ENCODE measurements around the gene C6orf52.
A peak's percentile ranks its signal among the peaks of the same experiment; 100 is the strongest.

C6orf52 gene

GRCh38 chr6:10725044-10725443 lies 30.6 kb upstream of the C6orf52 start:
- Histone ChIP-seq H3K4me2 (ENCODE audit: low read depth, low read length) (no peak overlapping the region), H3K27ac (ENCODE audit: low read length) (no peak overlapping the region), H3K36me3 (replicated peaks; ENCODE audit: insufficient read depth, low read length) (no peaks in the 10 kb centered on the region), H3K9me2 (replicated peaks; ENCODE audit: insufficient read depth, low read length) (no peaks in the 10 kb centered on the region), H4K20me1 (ENCODE audit: insufficient read depth, low read length) (no peaks in the 10 kb centered on the region), H3K9me3 (replicated peaks; ENCODE audit: insufficient read depth, low read length) (no peaks in the 10 kb centered on the region), H3K27me3 (replicated peaks; ENCODE audit: insufficient read depth, low read length) (no peaks in the 10 kb centered on the region), H2AFZ (ENCODE audit: low read length) (no peak overlapping the region), H3F3A (ENCODE audit: insufficient read depth, low read length) (peaks cover 14% of the 10 kb centered on the region; the same call in 1 of the 2 replicates), H3K4me3 (ENCODE audit: low read length) (no peak overlapping the region), H3K79me2 (ENCODE audit: low read length) (no peaks in the 10 kb centered on the region), H3K9ac (ENCODE audit: low read length) (no peak overlapping the region), H3K4me1 (ENCODE audit: low read length) (no peaks in the 10 kb centered on the region; the same call in 1 of the 2 replicates)
- TF ChIP-seq, protein P1, sequence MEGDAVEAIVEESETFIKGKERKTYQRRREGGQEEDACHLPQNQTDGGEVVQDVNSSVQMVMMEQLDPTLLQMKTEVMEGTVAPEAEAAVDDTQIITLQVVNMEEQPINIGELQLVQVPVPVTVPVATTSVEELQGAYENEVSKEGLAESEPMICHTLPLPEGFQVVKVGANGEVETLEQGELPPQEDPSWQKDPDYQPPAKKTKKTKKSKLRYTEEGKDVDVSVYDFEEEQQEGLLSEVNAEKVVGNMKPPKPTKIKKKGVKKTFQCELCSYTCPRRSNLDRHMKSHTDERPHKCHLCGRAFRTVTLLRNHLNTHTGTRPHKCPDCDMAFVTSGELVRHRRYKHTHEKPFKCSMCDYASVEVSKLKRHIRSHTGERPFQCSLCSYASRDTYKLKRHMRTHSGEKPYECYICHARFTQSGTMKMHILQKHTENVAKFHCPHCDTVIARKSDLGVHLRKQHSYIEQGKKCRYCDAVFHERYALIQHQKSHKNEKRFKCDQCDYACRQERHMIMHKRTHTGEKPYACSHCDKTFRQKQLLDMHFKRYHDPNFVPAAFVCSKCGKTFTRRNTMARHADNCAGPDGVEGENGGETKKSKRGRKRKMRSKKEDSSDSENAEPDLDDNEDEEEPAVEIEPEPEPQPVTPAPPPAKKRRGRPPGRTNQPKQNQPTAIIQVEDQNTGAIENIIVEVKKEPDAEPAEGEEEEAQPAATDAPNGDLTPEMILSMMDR (IDR thresholded peaks at IDR 0.05; ENCODE audit: low read length), result no peak
- TF ChIP-seq EZH2phosphoT487 (IDR thresholded peaks at IDR 0.05; ENCODE audit: low read length), result no peak
- no peak for TF ChIP-seq EZH2 (optimal IDR thresholded peaks at IDR 0.05; ENCODE audit: low read depth, low read length)
- DNase-seq, result no peak

DNA sequence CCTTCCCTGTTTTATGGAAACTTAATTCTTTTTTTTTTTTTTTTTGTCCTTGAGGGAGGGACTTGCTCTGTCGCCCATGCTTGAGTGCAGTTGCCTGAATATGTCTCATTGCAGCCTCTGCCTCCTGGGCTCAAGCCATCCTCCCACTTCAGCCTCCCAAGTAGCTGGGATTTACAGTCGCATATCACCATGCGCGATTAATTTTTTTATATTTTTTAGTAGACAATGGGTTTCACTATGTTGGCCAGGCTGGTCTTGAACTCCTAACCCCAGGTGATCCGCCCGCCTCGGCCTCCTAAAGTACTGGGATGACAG lies 29.1 kb upstream of the C6orf52 start:
- Histone ChIP-seq H2AFZ (ENCODE audit: low read length) (peak overlapping the region; percentile 79), H3K9me3 (replicated peaks; ENCODE audit: insufficient read depth, low read length) (no peaks in the 10 kb centered on the region), H3K27ac (ENCODE audit: low read length) (peak overlapping the region; percentile 63; the same call in 1 of the 2 replicates), H3K9me2 (replicated peaks; ENCODE audit: insufficient read depth, low read length) (no peaks in the 10 kb centered on the region), H3K36me3 (replicated peaks; ENCODE audit: insufficient read depth, low read length) (no peaks in the 10 kb centered on the region), H3K4me2 (ENCODE audit: low read depth, low read length) (peak overlapping the region; percentile 98), H3K9ac (ENCODE audit: low read length) (peak overlapping the region; percentile 65), H3F3A (ENCODE audit: insufficient read depth, low read length) (peaks cover 14% of the 10 kb centered on the region; the same call in 1 of the 2 replicates), H3K4me3 (ENCODE audit: low read length) (peak overlapping the region; percentile 68), H3K27me3 (replicated peaks; ENCODE audit: insufficient read depth, low read length) (no peaks in the 10 kb centered on the region), H3K4me1 (ENCODE audit: low read length) (no peaks in the 10 kb centered on the region; the same call in 1 of the 2 replicates), H4K20me1 (ENCODE audit: insufficient read depth, low read length) (no peaks in the 10 kb centered on the region), H3K79me2 (ENCODE audit: low read length) (no peaks in the 10 kb centered on the region)
- DNase-seq, result no peak
- TF ChIP-seq, protein P1 (IDR thresholded peaks at IDR 0.05; ENCODE audit: low read length), result no peak
- TF ChIP-seq EZH2phosphoT487 (IDR thresholded peaks at IDR 0.05; ENCODE audit: low read length) (no peak), EZH2 (optimal IDR thresholded peaks at IDR 0.05; ENCODE audit: low read depth, low read length) (no peak)

- peak within 1 kb of the TSS; percentile 98 for H3K4me2 ChIP-seq (ENCODE audit: low read depth, low read length)
- H3K9me3 ChIP-seq (replicated peaks; ENCODE audit: insufficient read depth, low read length), result no peaks in the 10 kb centered on the region
- no peaks in the 10 kb centered on the region for H4K20me1 ChIP-seq (ENCODE audit: insufficient read depth, low read length)
- no peaks in the 10 kb centered on the region for H3K9me2 ChIP-seq (replicated peaks; ENCODE audit: insufficient read depth, low read length)
- H3K79me2 ChIP-seq (ENCODE audit: low read length), result no peaks in the 10 kb centered on the region
- H3K4me3 ChIP-seq (ENCODE audit: low read length), result peak within 1 kb of the TSS; percentile 68
- H3K27ac ChIP-seq (ENCODE audit: low read length), result peak within 1 kb of the TSS; percentile 63; the same call in 1 of the 2 replicates
- peaks cover 14% of the 10 kb centered on the region; the same call in 1 of the 2 replicates for H3F3A ChIP-seq (ENCODE audit: insufficient read depth, low read length)
- H3K9ac ChIP-seq (ENCODE audit: low read length), result peak within 1 kb of the TSS; percentile 65
- DNase-seq, result peak; percentile 91
- TF ChIP-seq, protein P1 (IDR thresholded peaks at IDR 0.05; ENCODE audit: low read length), result no peak
- TF ChIP-seq EZH2 (optimal IDR thresholded peaks at IDR 0.05; ENCODE audit: low read depth, low read length), result no peak
- TF ChIP-seq EZH2phosphoT487 (IDR thresholded peaks at IDR 0.05; ENCODE audit: low read length), result no peak
- peak within 1 kb of the TSS; percentile 79 for H2AFZ ChIP-seq (ENCODE audit: low read length)
- no peaks in the 10 kb centered on the region for H3K36me3 ChIP-seq (replicated peaks; ENCODE audit: insufficient read depth, low read length)
- H3K4me1 ChIP-seq (ENCODE audit: low read length), result no peaks in the 10 kb centered on the region; the same call in 1 of the 2 replicates
- H3K27me3 ChIP-seq (replicated peaks; ENCODE audit: insufficient read depth, low read length), result no peaks in the 10 kb centered on the region
These were observed 28.6 kb upstream of the C6orf52 start, which contains the start of gene TMEM14C for GRCh38 chr6:10722820-10723566. TMEM14C (plus strand) TSS chr6:10723070; CDS start chr6:10724614, 1,544 bp downstream.

All from MM.1S (cell line).